IgD-negative memory B cell (primary cell): Measurements from ENCODE around the gene NAGK. TPM values are rescaled to one million over a fixed set of nuclear protein-coding genes. Genes with fewer than 3 reads are reported as not detected.
A peak's percentile ranks its signal among the peaks of the same experiment; 100 is the strongest.

Experiments used
- H3K27ac Mint-ChIP-seq, 3 donors: one replicate each; pipeline ENCODE4 v1.8.0; 2020 to 2022; ENCODE audit warnings: mild to moderate bottlenecking in 3 of 3, mixed read lengths in 3 of 3, moderate library complexity in 1 of 3
- H3K27me3 Mint-ChIP-seq: one replicate; pipeline ENCODE4 v1.8.0; 2021; ENCODE audit warnings: mixed read lengths
- H3K36me3 Mint-ChIP-seq: one replicate; pipeline ENCODE4 v1.8.0; 2020; ENCODE audit warnings: mild to moderate bottlenecking, mixed read lengths
- H3K4me1 Mint-ChIP-seq, 3 donors: one replicate each; pipeline ENCODE4 v1.8.0; 2020 to 2022; ENCODE audit warnings: mixed read lengths in 3 of 3, mild to moderate bottlenecking in 1 of 3
- H3K4me3 Mint-ChIP-seq, 4 donors: one replicate each; pipeline ENCODE4 v1.8.0; 2020 to 2022; ENCODE audit warnings: mild to moderate bottlenecking in 4 of 4, mixed read lengths in 4 of 4, moderate library complexity in 3 of 4
- H3K9me3 Mint-ChIP-seq, 3 donors: one replicate each; pipeline ENCODE4 v1.8.0; 2020 to 2021; ENCODE audit warnings: mixed read lengths in 3 of 3, mild to moderate bottlenecking in 1 of 3
- polyA plus RNA-seq: library from polyadenylated mRNA; unstranded; fragments of 300-500 nt; fragmentation: Illumina TruSeq; gene quantifications from one replicate; pipeline ENCODE4 v1.2.3, GENCODE V29; 2021

The NAGK gene
- polyA plus RNA-seq, 1 donor from 2014 or later, result 121 TPM

DNA sequence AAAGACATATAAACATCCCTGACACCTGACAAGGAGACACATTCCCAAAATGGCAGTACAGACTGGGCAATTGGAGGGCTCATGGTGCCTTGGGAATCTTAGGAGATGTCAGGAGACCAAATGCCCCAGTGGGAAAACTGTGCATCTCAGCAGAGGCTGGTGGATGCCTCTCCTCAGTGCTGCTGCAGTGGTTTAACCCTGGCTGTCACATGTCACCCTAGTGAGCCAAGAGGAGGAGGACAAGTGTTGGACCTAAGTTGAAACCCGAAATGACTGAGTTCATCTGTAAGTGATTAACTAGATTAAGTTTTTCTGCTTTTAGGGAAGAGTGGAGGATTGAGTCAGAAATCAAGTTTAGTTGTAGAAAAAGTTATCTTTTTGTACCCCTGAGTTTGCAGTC is 5.2 kb upstream of the NAGK start:
- peaks cover 5% of the 10 kb centered on the region for H3K36me3 Mint-ChIP-seq
- H3K27me3 Mint-ChIP-seq, result no peaks in the 10 kb centered on the region
- no peaks in the 10 kb centered on the region for H3K9me3 Mint-ChIP-seq
- H3K4me3 Mint-ChIP-seq, result peak overlapping the region in 1 of 4 donors; percentile 30
- peaks cover 20 to 35% (median 21%) of the 10 kb centered on the region in 3 donors for H3K4me1 Mint-ChIP-seq
- peak overlapping the region in 2 of 3 donors; percentile 49 to 65 for H3K27ac Mint-ChIP-seq

GRCh38 chr2:71064110-71064611 is 4.3 kb upstream of the NAGK start:
- H3K27me3 Mint-ChIP-seq, result no peaks in the 10 kb centered on the region
- peak overlapping the region; percentile 76 to 96 (median 84) for H3K27ac Mint-ChIP-seq
- peaks cover 2% of the 10 kb centered on the region for H3K36me3 Mint-ChIP-seq
- peaks cover 22 to 36% (median 24%) of the 10 kb centered on the region in 3 donors for H3K4me1 Mint-ChIP-seq
- H3K4me3 Mint-ChIP-seq, result peak overlapping the region in 3 of 4 donors; percentile 30 to 83 (median 67)
- no peaks in the 10 kb centered on the region for H3K9me3 Mint-ChIP-seq

DNA sequence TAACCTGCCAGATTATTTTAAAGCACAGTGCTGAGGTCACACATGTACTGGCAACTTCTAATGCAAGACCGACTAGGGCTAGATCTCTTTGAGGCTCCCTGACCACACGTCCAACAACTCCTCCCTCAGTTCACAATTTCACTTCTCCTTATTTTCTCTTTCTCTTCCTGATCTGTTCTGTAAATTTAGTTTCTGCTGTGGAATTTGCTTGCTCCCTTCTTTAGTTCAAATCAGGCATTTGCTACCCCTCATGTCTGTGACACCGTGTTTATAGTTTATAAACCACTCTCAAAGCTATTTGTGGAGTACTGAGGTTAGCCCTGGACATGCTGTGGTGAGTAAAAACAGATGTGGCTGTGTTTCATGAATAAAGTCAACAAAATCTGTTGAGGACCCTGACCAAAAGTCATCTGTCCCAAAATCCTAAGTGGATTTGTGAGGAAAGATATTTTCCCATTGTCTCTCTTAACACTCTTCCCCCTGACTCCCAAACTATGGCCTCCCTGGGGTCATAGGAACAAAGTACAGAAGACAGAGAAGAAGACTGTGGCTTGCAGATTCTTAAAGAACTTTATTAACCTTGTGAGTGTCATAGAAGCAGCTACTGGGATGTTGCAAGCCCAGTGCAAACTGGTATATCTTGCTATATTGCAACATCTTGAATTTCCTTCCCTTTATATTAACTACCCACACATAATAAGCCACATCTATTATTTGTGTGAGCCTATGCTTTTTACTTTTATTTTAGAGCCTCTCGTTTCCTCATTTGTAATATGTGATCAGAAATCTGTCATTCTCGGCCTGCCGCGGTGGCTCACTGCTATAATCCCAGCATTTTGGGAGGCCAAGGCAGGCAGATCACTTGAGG is 3.5 kb upstream of the NAGK start:
- Mint-ChIP-seq H3K4me1 (peaks cover 30 to 44% (median 30%) of the 10 kb centered on the region in 3 donors), H3K36me3 (peaks cover 2% of the 10 kb centered on the region), H3K27ac (peak overlapping the region; percentile 76 to 96 (median 84)), H3K27me3 (no peaks in the 10 kb centered on the region), H3K4me3 (peak overlapping the region; percentile 30 to 84 (median 76)), H3K9me3 (no peaks in the 10 kb centered on the region)

GRCh38 chr2:71066856-71067255 is 1.6 kb upstream of the NAGK start:
- Mint-ChIP-seq H3K27ac (peak overlapping the region in 2 of 3 donors; percentile 67 to 93), H3K36me3 (no peaks in the 10 kb centered on the region), H3K4me1 (peaks cover 43 to 62% (median 48%) of the 10 kb centered on the region in 3 donors), H3K9me3 (no peaks in the 10 kb centered on the region), H3K4me3 (peak overlapping the region; percentile 35 to 96 (median 65)), H3K27me3 (no peaks in the 10 kb centered on the region)

- no peaks in the 10 kb centered on the region for H3K9me3 Mint-ChIP-seq
- H3K36me3 Mint-ChIP-seq, result no peaks in the 10 kb centered on the region
- peak overlapping the region; percentile 93 to 100 (median 98) for H3K27ac Mint-ChIP-seq
- H3K4me3 Mint-ChIP-seq, result peak overlapping the region; percentile 84 to 99 (median 97)
- H3K4me1 Mint-ChIP-seq, result peaks cover 48 to 69% (median 53%) of the 10 kb centered on the region in 3 donors
- no peaks in the 10 kb centered on the region for H3K27me3 Mint-ChIP-seq
Observed at GRCh38 chr2:71067567-71068217, 756 bp upstream of the NAGK start.

GRCh38 chr2:71069376-71069775 is 928 bp downstream of the NAGK start:
- peak overlapping the region; percentile 84 to 99 (median 97) for H3K4me3 Mint-ChIP-seq
- no peaks in the 10 kb centered on the region for H3K27me3 Mint-ChIP-seq
- H3K27ac Mint-ChIP-seq, result peak overlapping the region; percentile 93 to 100 (median 98)
- H3K36me3 Mint-ChIP-seq, result no peaks in the 10 kb centered on the region
- peaks cover 49 to 72% (median 61%) of the 10 kb centered on the region in 3 donors for H3K4me1 Mint-ChIP-seq
- no peaks in the 10 kb centered on the region for H3K9me3 Mint-ChIP-seq

- H3K36me3 Mint-ChIP-seq, result no peaks in the 10 kb centered on the region
- peaks cover 38 to 61% (median 51%) of the 10 kb centered on the region in 3 donors for H3K4me1 Mint-ChIP-seq
- peak overlapping the region; percentile 84 to 99 (median 97) for H3K4me3 Mint-ChIP-seq
- no peaks in the 10 kb centered on the region for H3K27me3 Mint-ChIP-seq
- no peaks in the 10 kb centered on the region for H3K9me3 Mint-ChIP-seq
- H3K27ac Mint-ChIP-seq, result peak overlapping the region; percentile 93 to 99 (median 98)
Observed at GRCh38 chr2:71070294-71071093, 2.0 kb downstream of the NAGK start.

GRCh38 chr2:71071681-71072398 is 3.4 kb downstream of the NAGK start:
- peaks cover 36 to 54% (median 47%) of the 10 kb centered on the region in 3 donors for H3K4me1 Mint-ChIP-seq
- H3K4me3 Mint-ChIP-seq, result peak overlapping the region; percentile 84 to 99 (median 97)

DNA sequence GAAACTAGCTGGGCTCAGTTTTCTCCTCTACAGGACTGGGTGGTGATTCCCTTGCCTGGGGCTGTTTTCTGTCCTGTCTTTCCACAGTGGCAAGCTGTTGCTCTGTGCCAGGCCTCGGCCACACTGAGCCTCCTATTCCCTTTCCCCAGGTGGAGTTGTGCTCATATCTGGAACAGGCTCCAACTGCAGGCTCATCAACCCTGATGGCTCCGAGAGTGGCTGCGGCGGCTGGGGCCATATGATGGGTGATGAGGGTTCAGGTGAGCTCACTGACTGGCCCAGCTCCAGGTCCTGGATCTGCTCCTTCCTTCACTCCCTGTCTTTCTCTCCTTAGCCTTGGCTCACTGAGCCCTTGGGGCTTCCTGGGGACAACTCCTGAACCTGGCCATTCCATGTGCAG is 4.0 kb downstream of the NAGK start:
- no peaks in the 10 kb centered on the region for H3K9me3 Mint-ChIP-seq
- peak overlapping the region; percentile 93 to 99 (median 98) for H3K27ac Mint-ChIP-seq
- peaks cover 3% of the 10 kb centered on the region for H3K36me3 Mint-ChIP-seq
- H3K27me3 Mint-ChIP-seq, result no peaks in the 10 kb centered on the region
- peak overlapping the region; percentile 84 to 99 (median 97) for H3K4me3 Mint-ChIP-seq
- peaks cover 36 to 53% (median 48%) of the 10 kb centered on the region in 3 donors for H3K4me1 Mint-ChIP-seq

More at GRCh38 chr2:71071681-71072398, 3.4 kb downstream of the NAGK start:
- H3K9me3 Mint-ChIP-seq, result no peaks in the 10 kb centered on the region
- H3K27ac Mint-ChIP-seq, result peak overlapping the region; percentile 93 to 99 (median 98)
- H3K36me3 Mint-ChIP-seq, result no peaks in the 10 kb centered on the region
- no peaks in the 10 kb centered on the region for H3K27me3 Mint-ChIP-seq

DNA sequence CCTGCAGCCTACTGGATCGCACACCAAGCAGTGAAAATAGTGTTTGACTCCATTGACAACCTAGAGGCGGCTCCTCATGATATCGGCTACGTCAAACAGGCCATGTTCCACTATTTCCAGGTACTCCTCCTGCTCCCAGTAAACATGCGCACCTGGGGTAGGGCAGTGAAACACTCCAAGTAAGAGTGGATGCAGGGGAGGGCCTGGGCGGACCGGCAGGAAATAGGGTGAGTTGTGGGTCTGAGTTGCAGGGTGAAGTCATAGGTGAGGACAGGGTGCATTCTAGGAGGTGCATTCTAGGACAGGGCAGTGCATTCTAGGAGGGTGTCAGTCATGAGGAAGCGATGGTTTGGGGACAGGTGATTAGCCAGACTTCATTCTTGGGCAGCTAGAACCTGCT is 5.0 kb downstream of the NAGK start:
- H3K4me1 Mint-ChIP-seq, result peaks cover 36 to 51% (median 40%) of the 10 kb centered on the region in 3 donors
- no peaks in the 10 kb centered on the region for H3K27me3 Mint-ChIP-seq
- peak overlapping the region; percentile 79 to 97 (median 89) for H3K27ac Mint-ChIP-seq
- no peaks in the 10 kb centered on the region for H3K9me3 Mint-ChIP-seq
- peak overlapping the region in 3 of 4 donors; percentile 28 to 65 (median 43) for H3K4me3 Mint-ChIP-seq
- peaks cover 3% of the 10 kb centered on the region for H3K36me3 Mint-ChIP-seq

DNA sequence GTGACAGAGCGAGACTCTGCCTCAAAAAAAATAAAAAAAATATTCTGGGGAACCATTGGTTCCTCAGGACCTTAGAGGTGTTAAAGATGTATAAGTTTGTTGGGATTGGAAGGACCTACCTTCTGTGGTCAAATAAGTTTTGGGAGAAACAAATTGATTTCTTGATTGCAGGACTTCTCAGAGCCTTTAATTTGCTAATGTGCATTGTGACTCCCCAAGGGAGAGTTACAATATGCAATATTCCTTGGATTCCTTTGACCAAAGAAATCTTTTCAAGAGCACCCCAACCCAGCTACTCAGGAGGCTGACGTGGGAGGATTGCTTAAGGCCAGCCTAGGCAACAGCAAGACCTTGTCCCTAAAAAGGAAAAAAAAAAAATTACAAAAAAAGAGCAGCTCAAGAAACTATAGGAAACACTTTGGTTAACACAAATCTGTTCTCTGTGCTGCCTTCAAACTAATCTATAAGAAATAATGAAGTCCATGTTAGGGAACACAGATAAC is 6.5 kb downstream of the NAGK start:
- Mint-ChIP-seq H3K4me3 (no peak overlapping the region), H3K27ac (peak overlapping the region in 1 of 3 donors; percentile 37), H3K4me1 (peaks cover 26 to 42% (median 34%) of the 10 kb centered on the region in 3 donors), H3K9me3 (no peaks in the 10 kb centered on the region), H3K27me3 (no peaks in the 10 kb centered on the region), H3K36me3 (peaks cover 4% of the 10 kb centered on the region)

GRCh38 chr2:71078624-71079023 is 10.2 kb downstream of the NAGK start:
- Mint-ChIP-seq H3K27me3 (no peaks in the 10 kb centered on the region), H3K4me1 (peaks cover 9 to 15% (median 13%) of the 10 kb centered on the region in 3 donors), H3K36me3 (peaks cover 4% of the 10 kb centered on the region), H3K4me3 (no peak overlapping the region), H3K27ac (no peak overlapping the region), H3K9me3 (no peaks in the 10 kb centered on the region)

GRCh38 chr2:71082402-71083252 is 14.2 kb downstream of the NAGK start:
- peaks cover 5 to 16% (median 10%) of the 10 kb centered on the region in 3 donors for H3K4me1 Mint-ChIP-seq
- peaks cover 2% of the 10 kb centered on the region for H3K36me3 Mint-ChIP-seq
- peaks cover 2% of the 10 kb centered on the region for H3K27me3 Mint-ChIP-seq
- no peak overlapping the region for H3K4me3 Mint-ChIP-seq
- peak overlapping the region in 1 of 3 donors; percentile 55 for H3K27ac Mint-ChIP-seq
- H3K9me3 Mint-ChIP-seq, result no peaks in the 10 kb centered on the region
